Measurements from ENCODE around the gene PET117. TPM values are rescaled to one million over a fixed set of nuclear protein-coding genes. Genes with fewer than 3 reads are reported as not detected.

PET117 gene
- total RNA-seq, 2 experiments from 2014 or later: 13.6 to 14.6 TPM

- Histone ChIP-seq H3K36me3 (ENCODE audit: insufficient read depth, low read length) (no peaks in the 10 kb centered on the region), H3K27me3 (ENCODE audit: control insufficient read depth in 1 of 2, insufficient read depth in 2 of 2, low read length in 2 of 2) (no peaks in the 10 kb centered on the region), H3K4me3 (ENCODE audit: low read length) (no peak overlapping the region), H3K27ac (ENCODE audit: low read depth in 1 of 2, low read length in 2 of 2) (no peak overlapping the region), H3K4me1 (ENCODE audit: insufficient read depth, low read length) (peaks cover 16% of the 10 kb centered on the region), H3K9me3 (ENCODE audit: control insufficient read depth in 1 of 2, insufficient read depth in 1 of 2, low read length in 2 of 2) (no peaks in the 10 kb centered on the region)
- TF ChIP-seq CTCF (IDR thresholded peaks at IDR 0.05): no peak
- Mint-ChIP-seq H3K4me1 (ENCODE audit: low read depth) (peaks cover 10% of the 10 kb centered on the region), H3K36me3 (ENCODE audit: low read depth) (peaks cover 12% of the 10 kb centered on the region), H3K4me3 (peak overlapping the region; percentile 9), H3K9me3 (no peaks in the 10 kb centered on the region), H3K27me3 (no peaks in the 10 kb centered on the region), H3K27ac (no peak overlapping the region)
- ChIA-PET POLR2A (no interaction called here), CTCF (no interaction called here)
- no peak for ATAC-seq (ENCODE audit: poor library complexity)
- no peak for DNase-seq
- intact Hi-C loops (cut with DNase I, micrococcal nuclease): loop anchor here in 1 of 2 experiments (10.0 kb wide), 2 partner anchors 629 to 1559 kb away; partner anchors contain the start of gene KIF16B
Observed at GRCh38 chr20:18133962-18134361, 3.7 kb upstream of the PET117 start.

GRCh38 chr20:18138266-18138582 lies 561 bp downstream of the PET117 start:
- DNase-seq: no peak
- Histone ChIP-seq H3K27me3 (ENCODE audit: control insufficient read depth in 1 of 2, insufficient read depth in 2 of 2, low read length in 2 of 2) (no peaks in the 10 kb centered on the region), H3K27ac (ENCODE audit: low read depth in 1 of 2, low read length in 2 of 2) (peak overlapping the region; percentile 42 to 72), H3K9me3 (ENCODE audit: control insufficient read depth in 1 of 2, insufficient read depth in 1 of 2, low read length in 2 of 2) (no peaks in the 10 kb centered on the region), H3K4me1 (ENCODE audit: insufficient read depth, low read length) (peaks cover 32% of the 10 kb centered on the region), H3K4me3 (ENCODE audit: low read length) (peak overlapping the region; percentile 81), H3K36me3 (ENCODE audit: insufficient read depth, low read length) (peaks cover 12% of the 10 kb centered on the region)
- TF ChIP-seq CTCF (IDR thresholded peaks at IDR 0.05): no peak
- Mint-ChIP-seq H3K27me3 (no peaks in the 10 kb centered on the region), H3K36me3 (ENCODE audit: low read depth) (peaks cover 27% of the 10 kb centered on the region), H3K4me3 (peak overlapping the region; percentile 96), H3K27ac (peak overlapping the region; percentile 95), H3K4me1 (ENCODE audit: low read depth) (peaks cover 33% of the 10 kb centered on the region), H3K9me3 (no peaks in the 10 kb centered on the region)
- ATAC-seq (ENCODE audit: poor library complexity): no peak
- intact Hi-C loops (cut with DNase I, micrococcal nuclease): loop anchor here in 1 of 2 experiments (2.0 to 10.0 kb wide), 8 partner anchors 369 to 1914 kb away; partner anchors contain the start of genes CFAP61, CRNKL1, KIF16B and RRBP1
- CTCF ChIA-PET: interaction anchor here (1.3 to 1.7 kb wide), 3 partner anchors 150 to 455 kb away, joined by 3 to 5 read pairs (median 3); partner anchors contain the start of gene ZNF133
- POLR2A ChIA-PET: interaction anchor here (0.7 to 2.8 kb wide), 14 partner anchors 9 to 1914 kb away, joined by 3 to 47 read pairs (median 4); partner anchors contain the start of genes BFSP1, CFAP61, CRNKL1 and DZANK1

GRCh38 chr20:18138639-18139583 lies 1.2 kb downstream of the PET117 start:
- intact Hi-C loops (cut with DNase I, micrococcal nuclease): loop anchor here in 1 of 2 experiments (2.0 to 10.0 kb wide), 8 partner anchors 368 to 1913 kb away; partner anchors contain the start of genes CFAP61, CRNKL1, KIF16B and RRBP1
- Mint-ChIP-seq H3K27me3 (no peaks in the 10 kb centered on the region), H3K27ac (peak overlapping the region; percentile 95), H3K4me1 (ENCODE audit: low read depth) (peaks cover 33% of the 10 kb centered on the region), H3K4me3 (peak overlapping the region; percentile 96), H3K36me3 (ENCODE audit: low read depth) (peaks cover 31% of the 10 kb centered on the region), H3K9me3 (no peaks in the 10 kb centered on the region)
- Histone ChIP-seq H3K4me3 (ENCODE audit: low read length) (peak overlapping the region; percentile 81), H3K27ac (ENCODE audit: low read depth in 1 of 2, low read length in 2 of 2) (no peak overlapping the region), H3K4me1 (ENCODE audit: insufficient read depth, low read length) (peaks cover 32% of the 10 kb centered on the region), H3K27me3 (ENCODE audit: control insufficient read depth in 1 of 2, insufficient read depth in 2 of 2, low read length in 2 of 2) (no peaks in the 10 kb centered on the region), H3K9me3 (ENCODE audit: control insufficient read depth in 1 of 2, insufficient read depth in 1 of 2, low read length in 2 of 2) (no peaks in the 10 kb centered on the region), H3K36me3 (ENCODE audit: insufficient read depth, low read length) (peaks cover 12% of the 10 kb centered on the region)
- DNase-seq: no peak
- no peak for ATAC-seq (ENCODE audit: poor library complexity)
- ChIA-PET POLR2A (interaction anchor here (0.7 to 2.8 kb wide), 13 partner anchors 8 to 1913 kb away, joined by 3 to 47 read pairs (median 5); partner anchors contain the start of genes BFSP1, CFAP61, CRNKL1 and DZANK1), CTCF (interaction anchor here (1.3 to 1.7 kb wide), 2 partner anchors 153 to 456 kb away, joined by 3 to 5 read pairs; no protein-coding TSS in a partner anchor)
- no peak for TF ChIP-seq CTCF (IDR thresholded peaks at IDR 0.05)

Measured in CD4-positive, alpha-beta T cell (primary cell).